H9 (cell line): ENCODE results near the gene TTC27. TPM values are rescaled to one million over a fixed set of nuclear protein-coding genes. Genes with fewer than 3 reads are reported as not detected.

Experiments used
- DNase-seq: peaks from one replicate; pipeline ENCODE4 v3.0.0-alpha.2; 2017
- H2AFZ ChIP-seq: one replicate; pipeline ENCODE4 v1.6.1; 2013; ENCODE audit warnings: mild to moderate bottlenecking, low read length, control low read depth, moderate library complexity
- H2AK5ac ChIP-seq: 2 replicates; pipeline ENCODE4 v1.6.1; 2013; ENCODE audit warnings: low read length, control low read depth, mixed read lengths; ENCODE audit not compliant: insufficient read length
- H2BK120ac ChIP-seq: one replicate; pipeline ENCODE4 v1.6.1; 2013; ENCODE audit warnings: low read depth, mild to moderate bottlenecking, low read length, control low read depth, inconsistent platforms; ENCODE audit not compliant: poor library complexity, severe bottlenecking
- H2BK12ac ChIP-seq: 2 replicates; pipeline ENCODE4 v1.6.1; 2013; ENCODE audit warnings: low read length, control low read depth, mixed read lengths, low read depth; ENCODE audit not compliant: insufficient read length
- H2BK15ac ChIP-seq: 2 replicates; pipeline ENCODE4 v1.6.1; 2013; ENCODE audit warnings: low read depth, low read length, control low read depth
- H2BK20ac ChIP-seq: one replicate; pipeline ENCODE4 v1.6.1; 2013; ENCODE audit warnings: low read depth, mild to moderate bottlenecking, low read length, control low read depth, inconsistent platforms; ENCODE audit not compliant: poor library complexity, severe bottlenecking
- H2BK5ac ChIP-seq: 2 replicates; pipeline ENCODE4 v1.6.1; 2013; ENCODE audit warnings: low read length, control low read depth, mixed read lengths; ENCODE audit not compliant: insufficient read length
- H3K14ac ChIP-seq: 2 replicates; pipeline ENCODE4 v1.6.1; 2013; ENCODE audit warnings: low read length, control low read depth; ENCODE audit not compliant: insufficient read depth
- H3K18ac ChIP-seq: 2 replicates; pipeline ENCODE4 v1.6.1; 2013; ENCODE audit warnings: low read depth, mild to moderate bottlenecking, mixed read lengths, low read length, control low read depth; ENCODE audit not compliant: insufficient read length
- H3K23ac ChIP-seq: 2 replicates; pipeline ENCODE4 v1.6.1; 2013; ENCODE audit warnings: low read length, control low read depth, mixed read lengths, low read depth; ENCODE audit not compliant: insufficient read length
- H3K23me2 ChIP-seq: 2 replicates; pipeline ENCODE4 v1.6.1; 2013; ENCODE audit warnings: low read depth, mild to moderate bottlenecking, mixed read lengths, low read length, control low read depth; ENCODE audit not compliant: insufficient read length, poor library complexity, severe bottlenecking
- H3K27ac ChIP-seq: 2 replicates; pipeline ENCODE4 v1.5.1; 2013; ENCODE audit warnings: low read length, control low read depth, mixed read lengths, low read depth; ENCODE audit not compliant: insufficient read length
- H3K27me3 ChIP-seq: 2 replicates; pipeline ENCODE4 v1.6.1; 2013; ENCODE audit warnings: low read length, control low read depth, inconsistent platforms; ENCODE audit not compliant: insufficient read depth
- H3K4ac ChIP-seq: 2 replicates; pipeline ENCODE4 v1.6.1; 2013; ENCODE audit warnings: low read depth, mild to moderate bottlenecking, control low read depth, inconsistent platforms, low read length, moderate library complexity
- H3K4me1 ChIP-seq: 2 replicates; pipeline ENCODE4 v1.6.1; 2013; ENCODE audit warnings: low read length, control low read depth, inconsistent platforms; ENCODE audit not compliant: insufficient read depth
- H3K4me2 ChIP-seq: 2 replicates; pipeline ENCODE4 v1.6.1; 2013; ENCODE audit warnings: low read length, control low read depth, mixed read lengths; ENCODE audit not compliant: insufficient read length, insufficient read depth
- H3K56ac ChIP-seq: 2 replicates; pipeline ENCODE4 v1.6.1; 2013; ENCODE audit warnings: low read depth, mild to moderate bottlenecking, mixed read lengths, low read length, control low read depth; ENCODE audit not compliant: insufficient read length
- H3K79me1 ChIP-seq: 2 replicates; pipeline ENCODE4 v1.6.1; 2013; ENCODE audit warnings: low read depth, mild to moderate bottlenecking, moderate library complexity, low read length, control low read depth, inconsistent platforms; ENCODE audit not compliant: insufficient read depth, poor library complexity, severe bottlenecking
- H3K79me2 ChIP-seq: 2 replicates; pipeline ENCODE4 v1.6.1; 2013; ENCODE audit warnings: low read length, control low read depth, inconsistent platforms; ENCODE audit not compliant: insufficient read depth
- H3K9ac ChIP-seq: 2 replicates; pipeline ENCODE4 v1.6.1; 2013; ENCODE audit warnings: low read length, control low read depth, mixed read lengths; ENCODE audit not compliant: insufficient read length; ENCODE audit errors: extremely low read depth
- H3K9me3 ChIP-seq: one replicate; pipeline ENCODE4 v1.6.1; 2013; ENCODE audit warnings: low read depth, low read length, inconsistent platforms; ENCODE audit not compliant: control insufficient read depth
- H3T11ph ChIP-seq: one replicate; pipeline ENCODE4 v1.6.1; 2013; ENCODE audit warnings: mild to moderate bottlenecking, low read length, control low read depth, inconsistent platforms
- H4K20me1 ChIP-seq: one replicate; pipeline ENCODE4 v1.6.1; 2013; ENCODE audit not compliant: control insufficient read depth, insufficient read length, insufficient read depth
- H4K5ac ChIP-seq: 2 replicates; pipeline ENCODE4 v1.6.1; 2013; ENCODE audit warnings: low read depth, mild to moderate bottlenecking, mixed read lengths, low read length, control low read depth; ENCODE audit not compliant: insufficient read length
- H4K8ac ChIP-seq: replicated peaks from 2 replicates; pipeline ENCODE4 v1.6.1; 2013; ENCODE audit warnings: low read length, control low read depth, mixed read lengths, low read depth; ENCODE audit not compliant: insufficient read length
- H4K91ac ChIP-seq: 2 replicates; pipeline ENCODE4 v1.6.1; 2013; ENCODE audit warnings: low read depth, mild to moderate bottlenecking, moderate library complexity, mixed read lengths, low read length, control low read depth; ENCODE audit not compliant: insufficient read length
- H3K27ac Mint-ChIP-seq, 3 experiments: 2 replicates in 2 of 3; 3 replicates in 1 of 3; pipeline ENCODE4 v1.8.0; 2020 to 2021; ENCODE audit warnings: mixed read lengths in 3 of 3, mild to moderate bottlenecking in 1 of 3, moderate library complexity in 1 of 3
- H3K27me3 Mint-ChIP-seq: 2 replicates; pipeline ENCODE4 v1.8.0; 2021; ENCODE audit warnings: low read depth, mild to moderate bottlenecking, moderate library complexity, mixed read lengths
- H3K36me3 Mint-ChIP-seq, 3 experiments: 2 replicates in 2 of 3; 3 replicates in 1 of 3; pipeline ENCODE4 v1.8.0; 2020 to 2021; ENCODE audit warnings: low read depth in 3 of 3, mixed read lengths in 3 of 3; ENCODE audit not compliant: insufficient read depth in 1 of 3
- H3K4me1 Mint-ChIP-seq, 2 experiments: 2 replicates each; pipeline ENCODE4 v1.8.0; 2020; ENCODE audit warnings: mixed read lengths in 2 of 2
- H3K4me3 Mint-ChIP-seq, 2 experiments: 2 replicates in 1 of 2; 3 replicates in 1 of 2; pipeline ENCODE4 v1.8.0; 2020 to 2021; ENCODE audit warnings: mild to moderate bottlenecking in 2 of 2, mixed read lengths in 2 of 2, moderate library complexity in 1 of 2
- H3K9me3 Mint-ChIP-seq, 2 experiments: 2 replicates in 1 of 2; 3 replicates in 1 of 2; pipeline ENCODE4 v1.8.0; 2020; ENCODE audit warnings: mild to moderate bottlenecking in 2 of 2, mixed read lengths in 2 of 2, moderate library complexity in 1 of 2
- WGBS: extraction: QIAGEN DNeasy Blood & Tissue Kit; methylation state at CpG from one replicate; pipeline ENCODE4 v1.1.7; 2013; ENCODE audit warnings: missing lambda C conversion rate, low lambda C conversion rate, mixed read lengths; ENCODE audit not compliant: insufficient read length; ENCODE audit errors: extremely low coverage; 5-methylcytosine and 5-hydroxymethylcytosine counted together
- total RNA-seq: library from RNA; stranded (reverse); gene quantifications from 2 replicates; pipeline ENCODE4 v1.2.1, GENCODE V29; 2021
- TF ChIP-seq, protein P1 (sequence below): fragments of 200-600 bp; sonication (generic); conservative IDR thresholded peaks from 3 replicates; pipeline ENCODE4 v1.8.0; 2021; ENCODE audit warnings: antibody characterized with exemption, mild to moderate bottlenecking

The TTC27 gene
- total RNA-seq, 1 experiment from 2014 or later = 26.0 TPM

DNA sequence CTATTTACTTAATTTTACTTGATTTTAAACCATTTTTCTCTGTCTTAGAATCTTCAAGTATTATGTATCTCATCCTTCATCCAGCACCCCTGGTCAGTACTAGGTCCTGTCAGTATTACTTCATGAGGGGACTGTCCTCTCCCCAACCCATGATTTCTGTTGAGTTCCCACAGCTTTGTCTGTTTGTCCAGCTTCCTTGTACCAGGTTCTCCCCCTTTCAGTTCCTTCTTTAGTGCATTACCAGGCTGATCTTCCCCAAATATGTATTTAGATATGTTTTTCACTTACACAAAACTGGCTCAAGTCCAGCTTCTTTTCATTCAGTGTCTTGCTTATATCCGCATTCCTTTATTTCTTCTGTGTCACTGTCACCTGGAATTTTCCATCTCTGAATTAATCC is 13.8 kb upstream of the TTC27 start:
- H3K27ac Mint-ChIP-seq = peak overlapping the region in 1 of 3 experiments; percentile 71; a peak in 2 of 7 replicates
- H2BK20ac ChIP-seq = no peak overlapping the region

More for the DNA sequence above, 13.8 kb upstream of the TTC27 start:
- no peaks in the 10 kb centered on the region for H3K4me1 Mint-ChIP-seq
- Histone ChIP-seq H3K4me1 (no peaks in the 10 kb centered on the region), H3K9ac (no peak overlapping the region), H4K20me1 (no peaks in the 10 kb centered on the region), H3K4me2 (no peak overlapping the region), H4K8ac (no peak overlapping the region), H3K79me2 (no peaks in the 10 kb centered on the region), H3K27ac (no peak overlapping the region), H3K23me2 (no peaks in the 10 kb centered on the region), H2BK15ac (no peak overlapping the region), H3K56ac (no peak overlapping the region), H2AFZ (no peak overlapping the region), H3K27me3 (no peaks in the 10 kb centered on the region), H4K5ac (no peak overlapping the region), H3K18ac (no peak overlapping the region), H3T11ph (no peak overlapping the region), H3K14ac (no peak overlapping the region), H2AK5ac (no peak overlapping the region), H3K79me1 (no peaks in the 10 kb centered on the region), H3K4ac (no peak overlapping the region), H2BK120ac (no peak overlapping the region), H3K9me3 (no peaks in the 10 kb centered on the region), H3K23ac (no peak overlapping the region), H2BK12ac (no peak overlapping the region), H2BK5ac (no peak overlapping the region), H4K91ac (no peak overlapping the region)
- TF ChIP-seq, protein P1, sequence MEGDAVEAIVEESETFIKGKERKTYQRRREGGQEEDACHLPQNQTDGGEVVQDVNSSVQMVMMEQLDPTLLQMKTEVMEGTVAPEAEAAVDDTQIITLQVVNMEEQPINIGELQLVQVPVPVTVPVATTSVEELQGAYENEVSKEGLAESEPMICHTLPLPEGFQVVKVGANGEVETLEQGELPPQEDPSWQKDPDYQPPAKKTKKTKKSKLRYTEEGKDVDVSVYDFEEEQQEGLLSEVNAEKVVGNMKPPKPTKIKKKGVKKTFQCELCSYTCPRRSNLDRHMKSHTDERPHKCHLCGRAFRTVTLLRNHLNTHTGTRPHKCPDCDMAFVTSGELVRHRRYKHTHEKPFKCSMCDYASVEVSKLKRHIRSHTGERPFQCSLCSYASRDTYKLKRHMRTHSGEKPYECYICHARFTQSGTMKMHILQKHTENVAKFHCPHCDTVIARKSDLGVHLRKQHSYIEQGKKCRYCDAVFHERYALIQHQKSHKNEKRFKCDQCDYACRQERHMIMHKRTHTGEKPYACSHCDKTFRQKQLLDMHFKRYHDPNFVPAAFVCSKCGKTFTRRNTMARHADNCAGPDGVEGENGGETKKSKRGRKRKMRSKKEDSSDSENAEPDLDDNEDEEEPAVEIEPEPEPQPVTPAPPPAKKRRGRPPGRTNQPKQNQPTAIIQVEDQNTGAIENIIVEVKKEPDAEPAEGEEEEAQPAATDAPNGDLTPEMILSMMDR = no peak
- no peak overlapping the region for H3K4me3 Mint-ChIP-seq
- DNase-seq = no peak
- no CpG with 5 or more reads among the region's 1 CpG for WGBS
- peaks cover 10 to 47% (median 29%) of the 10 kb centered on the region in 3 experiments; a peak in 6 of 7 replicates for H3K36me3 Mint-ChIP-seq
- H3K9me3 Mint-ChIP-seq = no peaks in the 10 kb centered on the region
- H3K27me3 Mint-ChIP-seq = no peaks in the 10 kb centered on the region
